NCI-H1417 treated with DMSO at 0.1 percent for 48 hours (cell line): ENCODE results near the gene GRXCR1.

Experiments used
- DNase-seq: peaks from one replicate; lab custom pipeline; 2025; lab: John Stamatoyannopoulos, UW

GRXCR1 gene

DNA sequence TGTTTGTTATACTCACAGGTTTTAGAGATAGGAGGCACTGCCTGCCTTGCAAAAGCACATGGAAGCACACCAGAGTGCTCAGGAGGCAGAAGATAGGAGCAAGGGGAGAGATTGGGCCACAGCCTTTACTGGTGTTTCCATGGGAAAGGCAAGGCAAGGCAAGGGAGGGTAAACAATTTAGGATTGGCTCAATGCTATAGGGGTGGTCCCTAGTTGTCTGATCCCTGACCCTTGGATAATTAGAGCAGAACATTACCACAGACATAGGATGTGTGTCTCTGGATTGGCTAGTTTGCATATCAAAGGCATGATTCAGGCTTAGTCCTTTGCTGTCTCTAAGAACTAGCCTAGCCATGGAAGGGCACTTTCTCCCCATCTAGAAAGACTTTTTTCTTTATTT, 36.1 kb downstream of the GRXCR1 start:
- no peak for DNase-seq

DNA sequence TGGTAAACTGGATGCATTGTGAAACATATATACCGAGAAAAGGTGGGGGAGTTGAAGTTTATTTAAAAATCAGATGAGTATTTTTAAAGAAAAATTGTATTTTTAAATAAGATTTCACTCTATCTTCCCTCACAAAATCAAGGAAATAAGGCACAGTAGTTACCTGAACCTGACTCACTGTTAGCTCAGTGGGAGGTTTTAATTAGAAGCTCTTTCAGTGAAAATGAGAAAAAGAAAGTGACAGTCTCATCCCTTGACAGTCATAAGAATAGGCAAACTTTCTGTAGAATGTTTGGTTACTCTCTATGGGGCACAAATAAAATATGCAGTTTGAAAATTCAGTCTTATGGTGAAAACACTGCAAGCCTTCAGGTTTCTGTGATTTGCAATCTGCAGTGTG, 49.7 kb downstream of the GRXCR1 start:
- DNase-seq: no peak

DNA sequence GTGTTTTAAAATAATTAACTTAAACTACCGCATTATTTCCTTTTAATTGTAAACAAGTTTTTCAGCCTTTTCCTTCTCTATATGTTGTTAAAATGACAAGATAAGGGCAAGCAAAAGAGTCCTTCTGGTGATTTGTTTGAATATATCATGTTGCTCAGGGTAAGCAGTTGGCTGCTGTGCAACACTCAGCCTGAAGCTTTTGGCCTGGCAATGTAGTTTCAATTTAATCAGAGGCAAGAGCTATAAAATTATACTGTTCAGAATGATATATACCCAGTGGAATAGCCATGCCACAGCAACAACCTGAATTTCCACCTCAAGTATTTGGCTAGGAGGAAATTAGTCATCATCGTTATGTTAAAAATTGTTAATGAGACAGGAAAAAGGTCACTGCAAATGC, 53.4 kb downstream of the GRXCR1 start:
- DNase-seq: no peak

DNA sequence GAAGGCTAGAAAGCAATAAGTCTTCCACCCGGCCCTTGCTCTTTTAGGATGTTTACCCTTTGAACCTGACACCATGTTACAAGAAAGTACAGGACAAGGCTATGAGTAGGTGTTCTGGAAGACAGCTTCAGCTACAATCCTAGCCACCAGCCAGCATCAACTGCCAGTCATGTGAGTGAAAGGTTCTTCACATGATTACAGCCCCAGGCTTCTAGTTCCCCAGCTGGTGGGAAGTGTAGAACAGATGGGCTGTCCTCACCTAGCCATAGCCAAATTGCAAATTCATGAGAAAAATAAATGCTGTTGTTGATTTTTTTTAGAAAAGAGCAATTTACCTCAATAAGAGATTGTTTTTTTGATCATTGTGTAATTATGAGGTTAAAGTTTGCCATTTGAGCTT, 60.8 kb downstream of the GRXCR1 start:
- no peak for DNase-seq

DNA sequence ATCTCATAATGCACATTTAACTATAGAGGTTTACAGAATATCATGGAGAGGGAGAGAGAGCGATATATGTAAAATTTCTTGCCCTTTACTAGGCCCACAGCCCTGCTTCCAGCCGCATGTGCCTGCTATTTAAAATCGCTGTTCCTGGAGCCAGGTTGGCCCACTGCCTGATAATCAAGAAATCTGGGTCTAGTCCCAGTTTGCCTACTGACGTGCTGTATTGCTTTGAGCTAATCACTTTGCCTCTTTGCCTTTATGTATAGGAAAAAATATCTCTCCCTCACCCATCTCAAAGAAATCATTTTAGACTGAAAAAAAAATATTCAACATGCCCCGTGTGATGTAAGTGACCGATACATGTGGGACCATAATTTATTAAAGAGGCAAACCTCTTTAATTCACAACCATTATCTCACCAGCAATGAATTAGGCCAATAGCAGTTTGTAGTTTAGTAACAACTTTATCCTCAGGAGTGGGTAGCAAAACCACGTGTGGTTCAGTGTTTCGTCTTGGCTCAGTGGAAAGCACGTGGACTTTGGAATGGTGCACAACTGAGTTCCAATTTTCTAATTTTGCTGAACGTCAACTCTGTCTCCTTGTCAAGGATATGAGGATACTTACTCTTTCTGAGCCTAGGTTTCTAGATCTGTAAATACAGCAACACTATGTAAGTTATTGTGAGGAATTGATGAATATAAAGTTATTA, 62.6 kb downstream of the GRXCR1 start:
- no peak for DNase-seq

DNA sequence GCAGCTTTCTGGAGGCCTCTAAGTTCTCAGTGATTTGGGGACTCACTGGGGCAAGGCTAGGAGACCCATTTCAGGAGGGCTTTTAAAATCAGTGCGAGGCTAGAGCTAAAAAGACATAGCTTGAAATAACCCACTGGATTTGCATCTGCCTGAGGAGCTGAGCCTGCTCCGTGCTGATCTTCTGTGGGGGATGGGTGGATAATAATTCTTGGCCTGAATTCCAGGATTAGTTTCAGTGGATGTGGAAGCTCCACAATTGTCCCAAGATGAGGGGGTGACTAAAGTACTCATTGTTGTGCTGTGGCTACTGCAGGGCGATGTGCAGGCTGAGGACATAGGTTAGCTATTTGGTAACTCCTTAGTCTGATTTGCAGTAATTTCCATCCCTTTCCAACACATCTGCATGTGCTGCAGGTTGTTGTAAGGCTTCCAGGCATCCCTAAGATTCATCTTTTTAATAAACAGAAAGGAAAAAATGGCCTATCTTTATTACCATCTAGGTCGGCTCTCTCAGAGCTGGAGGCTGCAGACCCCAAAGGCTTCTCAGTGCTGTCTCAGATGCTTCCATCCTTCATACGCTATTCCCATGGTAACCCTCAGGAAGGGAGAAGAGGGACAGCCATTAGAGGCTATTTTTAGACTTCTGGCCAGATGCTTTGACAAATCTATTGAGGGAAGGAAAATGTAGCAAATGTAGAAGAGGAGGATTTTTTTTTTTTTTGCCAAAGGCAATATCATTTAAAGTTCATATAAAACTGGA, 63.4 kb downstream of the GRXCR1 start:
- no peak for DNase-seq

DNA sequence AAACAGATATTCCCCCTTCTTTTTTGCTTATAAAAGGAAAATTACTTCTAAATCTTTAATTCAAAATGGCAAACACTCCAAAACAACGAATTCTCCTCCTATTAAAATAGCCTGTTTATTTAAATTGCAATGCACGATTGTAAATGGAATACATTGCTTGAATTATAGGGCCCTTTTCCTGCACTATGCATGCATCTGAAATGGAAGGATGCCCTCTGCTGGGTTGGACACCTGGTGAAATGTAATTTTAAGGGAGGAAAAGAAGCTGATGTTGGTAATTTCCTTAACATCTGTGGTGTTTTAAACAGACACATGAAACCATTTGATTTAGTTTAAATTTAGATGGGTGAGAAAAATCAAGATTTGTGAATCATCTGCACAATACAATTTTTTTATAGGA, 72.8 kb downstream of the GRXCR1 start:
- DNase-seq: no peak

DNA sequence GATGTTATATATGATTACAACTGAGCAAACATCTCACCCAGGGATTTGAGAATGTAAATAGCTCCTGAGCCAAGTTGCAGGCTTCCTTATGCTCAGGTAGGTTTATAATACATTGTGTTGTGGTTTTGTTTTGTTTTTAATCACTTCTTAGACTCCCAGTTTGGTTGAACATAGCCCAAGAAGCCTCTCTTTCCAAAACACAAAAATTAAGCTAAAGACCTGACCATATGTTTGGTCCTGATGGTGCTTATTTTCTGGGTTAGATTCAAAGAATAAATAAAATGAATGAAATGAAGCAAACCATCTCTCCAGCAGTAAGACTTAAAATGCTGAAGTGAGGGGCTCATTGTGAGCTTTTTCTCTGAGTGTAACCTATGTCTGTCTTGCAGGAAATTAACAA, 93.5 kb downstream of the GRXCR1 start:
- DNase-seq: no peak

DNA sequence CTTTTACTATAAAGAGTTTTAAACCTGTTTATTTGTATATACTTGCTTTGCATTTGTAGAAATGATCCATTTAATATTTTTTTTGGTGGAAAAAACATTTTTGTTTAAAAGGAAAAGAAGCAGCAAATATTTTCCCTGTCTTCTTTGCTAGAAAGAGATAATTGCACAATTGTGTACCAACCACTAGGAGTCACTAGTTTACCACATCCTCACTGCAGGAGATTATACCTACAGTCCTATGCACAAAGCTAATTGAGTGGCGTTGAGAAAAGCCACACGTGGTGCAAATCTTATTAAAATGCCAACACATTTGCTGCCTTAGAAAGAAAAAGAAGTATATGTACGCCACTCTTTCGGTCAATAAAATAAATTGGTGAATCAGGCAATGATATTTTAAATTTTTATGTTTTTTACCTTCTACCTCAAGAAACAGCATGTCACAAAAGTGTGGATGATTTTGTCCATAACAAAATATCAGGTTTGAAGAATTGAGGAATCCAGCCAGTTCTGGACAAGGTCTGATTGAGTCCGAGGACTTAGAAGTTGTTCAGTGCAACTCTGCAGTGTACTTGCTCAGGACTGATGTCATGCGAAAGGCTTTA, 102.9 kb downstream of the GRXCR1 start:
- no peak for DNase-seq

DNA sequence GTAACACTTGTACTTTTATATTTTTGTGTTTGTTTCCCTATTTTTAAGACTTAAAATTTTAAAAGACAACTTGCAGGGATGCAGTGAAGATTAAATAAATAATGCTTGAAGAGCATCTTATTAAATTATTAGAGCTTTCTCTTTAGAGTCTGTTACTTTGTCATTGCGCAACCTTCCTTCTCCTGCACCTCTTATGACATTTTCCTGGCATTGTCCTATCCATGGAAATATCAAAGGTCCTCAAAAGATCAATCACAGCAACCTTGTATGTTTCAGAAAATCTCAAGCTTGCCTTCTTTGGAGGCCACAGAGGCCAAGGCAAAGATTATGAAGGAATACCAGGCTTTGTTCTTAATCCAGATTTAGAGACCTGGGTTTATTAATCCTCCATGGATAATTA, 116.3 kb downstream of the GRXCR1 start:
- no peak for DNase-seq

DNA sequence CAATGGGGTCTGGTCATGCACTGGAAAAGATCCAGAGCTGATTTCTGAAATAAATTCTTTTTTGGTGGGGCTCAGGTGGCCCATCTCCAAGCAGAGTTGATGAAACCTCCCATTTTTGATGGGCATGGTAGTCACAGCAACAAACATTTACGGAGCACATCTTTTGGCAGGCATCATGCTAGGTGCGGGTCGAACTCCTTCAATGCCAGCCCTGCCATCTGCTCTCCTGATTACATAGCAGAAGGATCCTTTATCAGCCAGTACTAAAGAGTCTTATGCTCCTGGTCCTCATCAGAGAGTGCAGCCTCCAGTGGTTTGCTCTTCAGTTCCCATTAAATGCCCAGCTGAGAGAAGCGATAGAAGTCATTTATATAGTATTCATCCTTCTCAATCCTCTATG, 121.7 kb downstream of the GRXCR1 start:
- DNase-seq: no peak

DNA sequence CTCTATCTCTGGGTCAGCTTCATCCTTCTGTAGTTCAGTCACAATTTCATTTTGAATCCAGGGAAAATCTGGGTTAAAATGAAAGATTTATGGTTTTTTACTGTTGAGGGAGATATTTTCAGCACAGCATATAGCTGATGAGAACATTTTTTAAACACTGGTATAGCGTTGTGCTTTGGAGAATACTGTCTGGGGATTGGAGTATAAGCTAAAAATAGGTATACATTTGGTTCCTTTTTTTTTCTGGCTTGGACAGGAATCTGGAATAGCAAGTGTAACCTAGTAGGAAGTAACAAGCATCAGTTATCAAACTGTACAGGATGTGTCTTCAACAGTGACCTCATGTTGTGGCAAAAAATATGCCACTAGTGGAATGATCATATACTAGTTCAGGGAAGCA, 149.1 kb downstream of the GRXCR1 start:
- DNase-seq: no peak

DNA sequence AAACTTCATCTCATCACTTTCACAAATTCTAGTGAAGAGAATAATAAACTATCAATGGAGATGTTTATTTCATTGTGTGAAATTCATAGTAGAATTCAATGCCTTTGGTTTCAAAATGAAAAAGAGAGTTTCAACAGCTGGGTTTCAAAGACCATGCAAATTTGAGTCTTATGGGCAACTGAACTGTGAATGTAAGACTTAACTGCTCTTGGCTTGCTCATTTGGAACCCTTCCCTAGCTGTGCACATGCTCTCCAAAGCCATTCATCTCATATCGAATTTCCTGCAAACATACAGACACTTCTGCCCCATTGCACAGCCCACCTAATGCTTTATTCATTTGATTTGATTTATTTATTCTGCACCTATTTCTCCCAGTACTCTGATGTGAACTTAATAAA, 154.5 kb downstream of the GRXCR1 start:
- no peak for DNase-seq

DNA sequence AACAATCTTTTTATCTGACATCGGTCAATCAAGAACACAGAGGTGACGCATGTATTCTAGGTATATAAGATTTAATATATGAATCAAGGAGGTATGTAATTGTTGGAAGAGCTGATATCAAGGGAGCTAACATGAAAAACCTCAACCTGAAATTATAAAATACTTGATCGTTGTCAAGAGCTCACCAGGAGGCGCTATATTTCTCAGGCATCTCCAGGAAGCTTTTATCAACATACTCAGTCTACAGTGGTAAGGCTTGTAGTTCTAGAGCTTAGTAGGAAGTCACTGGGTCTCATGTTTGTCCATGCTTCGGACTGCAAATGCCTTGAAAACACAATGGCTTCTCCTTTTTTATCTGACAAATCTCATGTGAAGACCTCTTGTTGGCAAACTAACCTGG, 156.1 kb downstream of the GRXCR1 start:
- no peak for DNase-seq

DNA sequence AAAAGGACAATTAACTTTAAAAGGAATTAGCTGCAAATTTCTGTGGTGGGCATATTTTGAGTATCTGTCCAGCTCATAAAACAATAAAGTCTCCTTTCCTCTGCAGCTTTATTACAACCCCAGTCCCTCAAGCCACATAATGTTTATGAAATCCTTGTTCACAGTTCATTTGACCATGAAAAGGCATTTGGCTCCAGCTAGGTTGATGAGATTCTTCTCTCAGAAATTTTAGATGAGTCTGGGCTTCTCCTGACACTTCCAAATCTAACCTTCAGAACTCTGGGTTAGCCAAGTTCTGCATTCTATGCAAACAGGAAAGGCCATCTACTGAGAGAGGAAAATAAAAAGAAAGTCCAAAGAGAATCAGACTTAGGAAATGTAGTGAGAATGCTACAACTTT, 156.8 kb downstream of the GRXCR1 start:
- no peak for DNase-seq

DNA sequence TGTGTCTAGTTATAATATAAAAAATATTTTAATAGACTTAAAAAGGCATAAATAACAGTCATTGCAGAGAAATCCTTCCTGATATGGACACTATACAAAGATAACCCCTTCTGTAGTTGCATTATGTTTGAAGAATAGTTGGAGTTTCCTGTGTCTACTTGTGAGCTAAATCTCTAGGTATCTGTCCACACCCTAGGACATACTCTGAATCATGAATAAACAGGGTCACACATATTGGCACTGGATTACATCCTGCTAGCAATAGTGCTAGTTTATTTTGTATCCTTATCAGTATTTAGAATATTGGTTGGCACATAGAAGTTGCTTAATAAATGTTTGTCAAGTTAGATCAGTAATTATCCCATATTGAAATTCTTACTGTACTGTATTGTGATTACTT, 173.9 kb downstream of the GRXCR1 start:
- DNase-seq: no peak

DNA sequence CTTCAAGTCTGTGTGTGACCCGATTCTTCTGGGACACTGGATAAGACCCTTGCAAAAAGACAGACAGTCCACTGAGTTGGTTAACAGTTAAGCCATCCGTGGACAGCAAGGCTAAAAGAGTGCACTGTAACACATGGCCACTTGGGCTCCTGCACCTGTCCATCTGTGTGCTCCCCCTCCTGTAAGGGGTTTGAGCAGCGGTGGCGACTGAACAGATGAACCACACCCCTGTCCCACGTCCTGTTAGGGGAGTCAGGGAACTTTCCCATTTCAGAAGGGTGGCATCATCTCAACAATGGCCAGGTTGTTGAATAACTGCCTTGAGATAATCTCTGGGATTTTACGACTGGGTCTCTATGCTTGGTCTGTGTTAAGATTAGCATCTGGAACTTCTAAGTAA, 178.6 kb downstream of the GRXCR1 start:
- no peak for DNase-seq
